Stimulated activated CD4-positive, alpha-beta T cell treated with anti-CD3 and anti-CD28 coated beads, Interleukin-4, amount 100 ng/mL, for 1 hour (primary cell): Measurements from ENCODE around the gene SNTG2.

ENCODE experiments used
- DNase-seq: peaks from one replicate; pipeline ENCODE4 v3.0.0-alpha.2; 2020

SNTG2 gene

DNA sequence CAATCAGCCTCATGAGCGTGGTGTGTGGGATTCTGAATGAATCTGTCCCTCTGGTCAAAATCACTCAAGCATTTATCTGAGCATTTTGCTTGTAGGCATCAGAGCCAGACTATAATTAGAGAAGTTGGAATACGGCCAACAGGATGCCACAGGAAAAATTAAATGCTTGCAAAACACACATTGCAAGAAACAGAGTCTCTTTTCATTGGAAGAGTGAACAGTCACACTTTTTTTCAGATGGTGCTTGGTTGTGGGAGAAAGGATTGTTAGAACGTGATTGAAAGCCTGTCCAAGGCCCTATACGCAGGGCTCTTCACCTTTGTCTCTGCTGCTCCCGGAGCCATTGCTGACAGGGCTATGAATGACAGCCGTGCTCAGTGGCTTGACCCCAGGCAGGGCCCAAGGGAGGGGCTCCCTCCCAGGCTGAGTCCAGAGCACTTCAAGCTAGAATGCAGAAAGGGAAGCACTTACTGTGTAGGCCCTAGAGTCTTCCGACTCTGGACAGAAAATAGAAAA is 59.8 kb downstream of the SNTG2 start:
- no peak for DNase-seq

DNA sequence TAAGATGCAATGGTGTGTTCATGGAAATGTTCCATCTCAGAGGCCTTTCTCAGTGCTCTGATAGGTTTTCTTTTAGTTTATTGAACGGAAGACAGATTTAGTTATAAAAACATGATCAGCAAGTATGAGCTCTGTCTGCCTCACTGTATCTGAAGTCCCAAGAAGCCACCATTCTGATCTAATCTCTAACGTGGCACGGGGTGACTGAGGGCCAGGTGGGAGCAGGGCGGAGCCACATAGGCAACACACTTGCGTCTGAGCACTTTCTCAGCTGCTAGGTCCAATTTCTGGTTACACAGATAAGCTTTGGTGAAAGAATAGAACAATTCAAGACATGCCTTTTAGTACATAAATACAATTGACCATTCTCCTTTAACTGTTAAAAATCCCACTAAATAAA is 60.4 kb downstream of the SNTG2 start:
- DNase-seq, result no peak

DNA sequence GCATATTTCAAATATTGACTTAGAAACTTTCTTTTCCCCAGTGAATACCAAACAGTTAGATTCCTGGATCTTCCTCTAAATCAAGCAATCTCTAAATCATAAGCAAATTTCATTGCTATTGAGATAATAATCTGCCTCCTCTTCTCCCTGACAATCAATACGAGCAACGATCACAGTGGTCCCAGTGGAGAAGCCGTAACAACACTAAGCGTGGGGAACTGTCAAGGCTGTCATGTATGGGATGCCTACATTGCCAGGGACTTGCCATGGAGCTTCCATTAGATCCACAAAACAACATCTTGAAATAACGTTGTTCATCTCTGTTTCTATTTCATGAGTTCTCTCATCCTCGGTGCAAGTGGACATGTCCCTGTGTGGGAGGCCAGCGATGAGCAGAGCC is 61.3 kb downstream of the SNTG2 start:
- DNase-seq, result no peak

DNA sequence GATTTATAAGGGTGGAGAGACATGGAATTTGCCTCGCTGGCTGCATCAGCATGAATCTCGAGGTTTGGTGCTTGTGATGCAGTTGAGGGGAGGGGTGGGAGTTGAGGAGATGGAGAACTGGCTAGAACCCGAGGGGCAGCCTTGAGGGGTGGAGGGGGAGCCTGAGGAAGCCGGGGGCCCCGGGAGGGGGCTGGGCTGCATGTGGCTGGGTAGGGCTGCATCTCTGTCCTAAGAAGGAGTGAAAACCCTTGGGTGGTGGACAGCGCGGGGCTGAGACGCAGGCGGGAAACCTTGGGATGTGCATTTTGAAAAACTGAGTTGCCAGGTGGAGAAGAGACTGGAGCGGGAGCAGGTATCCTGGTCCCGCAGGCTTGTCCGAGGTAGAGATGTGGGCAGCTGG is 64.2 kb downstream of the SNTG2 start:
- DNase-seq, result no peak

DNA sequence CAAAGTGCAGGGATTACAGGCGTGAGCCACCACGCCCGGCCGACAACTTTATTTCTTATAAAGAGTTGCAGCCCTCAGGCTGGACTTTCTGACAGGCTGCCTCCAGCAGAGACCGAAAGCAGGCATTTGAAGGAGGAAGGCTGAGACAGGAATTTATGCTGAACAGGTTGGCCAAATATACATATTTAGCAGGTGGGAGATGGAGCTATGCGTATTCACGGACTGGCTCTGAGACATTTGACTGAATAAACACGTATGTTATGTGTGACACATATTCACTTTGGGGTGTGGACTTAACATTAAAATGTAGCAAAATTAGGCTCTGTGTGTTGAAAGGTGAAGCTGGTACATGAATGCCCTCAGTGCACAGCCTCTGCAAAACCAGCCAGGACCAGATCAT is 65.9 kb downstream of the SNTG2 start:
- DNase-seq, result no peak

DNA sequence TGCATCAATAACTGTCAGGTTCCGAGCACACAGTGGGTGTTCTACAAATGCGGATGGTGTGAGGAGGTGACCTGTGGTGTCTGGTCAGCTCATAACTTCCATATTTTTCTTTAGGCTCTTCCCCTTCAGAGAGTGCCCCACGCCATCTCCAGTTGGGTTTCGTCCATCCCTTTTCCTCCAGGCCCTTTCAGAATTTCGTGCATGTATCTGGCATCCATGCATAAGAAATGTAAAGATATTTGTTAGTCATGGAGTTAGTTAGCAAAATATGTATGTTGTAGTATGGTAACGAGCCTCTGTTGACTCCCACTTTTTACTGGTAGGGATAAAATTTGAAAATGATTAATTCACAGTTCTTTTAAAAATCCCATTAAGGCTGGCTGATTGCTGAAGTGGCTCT is 67.2 kb downstream of the SNTG2 start:
- no peak for DNase-seq

DNA sequence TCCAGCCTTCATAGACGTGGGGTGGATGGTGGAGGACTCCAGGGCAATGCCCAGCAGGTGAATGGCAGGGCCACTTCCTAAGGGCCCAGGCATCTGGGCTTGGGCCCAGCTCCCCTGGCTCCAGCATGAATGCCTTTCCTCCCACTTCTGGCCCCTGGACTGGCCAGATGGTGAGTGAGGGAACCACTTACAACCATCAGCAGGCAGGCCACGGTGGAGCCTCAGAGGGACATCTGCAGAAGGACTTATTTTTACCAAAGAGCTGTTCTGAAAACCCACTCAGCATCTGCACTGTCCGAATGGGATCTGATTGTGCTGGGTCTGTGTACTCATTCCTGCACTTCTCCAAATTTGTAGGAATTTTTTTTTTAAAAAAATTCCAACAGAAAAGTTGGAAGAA is 69.6 kb downstream of the SNTG2 start:
- no peak for DNase-seq

DNA sequence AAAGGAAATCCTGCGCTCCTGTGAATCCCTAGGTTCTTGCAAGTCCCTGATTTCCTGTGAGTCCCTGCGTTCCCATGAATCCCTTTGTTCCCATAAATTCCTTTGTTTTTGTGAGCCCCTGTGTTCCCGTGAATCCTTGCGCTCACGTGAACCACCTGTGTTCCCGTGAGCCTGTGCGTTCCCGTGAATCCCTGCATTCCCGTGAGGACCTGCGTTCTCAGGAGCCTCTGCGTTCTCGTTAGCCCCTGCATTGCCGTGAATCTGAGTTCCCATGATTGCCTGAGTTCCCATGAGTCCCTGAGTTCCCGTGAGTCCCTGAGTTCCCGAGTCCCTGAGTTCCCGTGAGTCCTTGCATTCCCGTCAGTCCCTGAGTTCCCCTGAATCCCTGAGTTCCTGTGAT is 71.5 kb downstream of the SNTG2 start:
- no peak for DNase-seq

DNA sequence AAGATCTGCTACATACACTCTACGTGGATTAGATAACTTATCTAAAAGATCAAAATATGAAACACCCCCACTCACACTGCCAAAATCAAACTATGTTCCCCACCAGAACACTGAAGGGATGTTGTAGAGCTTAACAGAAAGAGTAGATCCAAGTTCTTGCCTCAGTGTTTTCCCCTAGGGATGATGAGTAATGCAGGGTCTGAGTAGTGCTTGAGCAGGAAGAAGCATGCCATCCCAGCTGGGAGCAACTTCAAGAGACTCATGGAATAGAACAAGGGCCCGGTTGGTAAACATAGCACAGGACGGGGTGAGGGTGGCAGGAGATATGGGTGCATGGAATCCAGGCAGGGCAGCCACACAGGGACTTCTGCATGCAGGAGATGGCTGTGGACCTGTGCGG is 74.3 kb downstream of the SNTG2 start:
- no peak for DNase-seq

DNA sequence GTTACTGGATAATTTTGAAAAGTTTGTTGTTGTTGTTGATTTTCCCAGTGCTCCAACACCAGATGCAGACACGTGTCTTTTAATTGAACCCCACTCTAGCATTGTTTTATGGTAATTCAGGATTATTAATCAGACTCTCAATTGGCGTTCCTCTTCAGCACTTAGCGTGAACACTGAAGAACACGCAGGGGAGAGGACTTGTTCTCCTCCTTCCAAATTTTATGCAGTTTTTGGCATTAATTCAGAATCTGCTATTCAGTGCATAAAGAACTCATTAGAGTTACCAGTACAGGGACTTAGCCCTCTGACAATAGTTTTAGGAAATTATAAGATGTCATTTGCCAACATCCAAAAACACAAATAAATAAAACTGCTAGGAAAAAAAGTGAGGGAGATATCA is 75.5 kb downstream of the SNTG2 start:
- DNase-seq, result no peak

DNA sequence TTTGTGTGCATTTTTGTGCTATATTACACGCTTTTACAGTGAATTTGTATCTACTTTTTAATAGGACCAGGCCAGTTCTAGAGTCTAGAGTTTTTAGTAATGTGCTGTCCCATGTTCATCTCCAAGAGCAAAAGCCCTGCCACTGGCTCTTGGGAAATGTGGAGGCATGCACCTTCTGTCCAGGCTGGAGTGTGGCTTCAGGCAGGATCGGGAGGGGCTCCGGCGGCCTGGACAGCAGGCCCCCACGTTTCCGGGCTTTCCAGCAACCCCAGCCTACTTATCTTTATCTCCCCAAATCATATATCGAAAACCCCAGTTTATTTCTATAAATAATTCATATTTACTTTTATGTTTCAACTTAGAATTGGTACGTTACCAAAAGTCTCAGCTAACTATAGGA is 78.2 kb downstream of the SNTG2 start:
- DNase-seq, result no peak

DNA sequence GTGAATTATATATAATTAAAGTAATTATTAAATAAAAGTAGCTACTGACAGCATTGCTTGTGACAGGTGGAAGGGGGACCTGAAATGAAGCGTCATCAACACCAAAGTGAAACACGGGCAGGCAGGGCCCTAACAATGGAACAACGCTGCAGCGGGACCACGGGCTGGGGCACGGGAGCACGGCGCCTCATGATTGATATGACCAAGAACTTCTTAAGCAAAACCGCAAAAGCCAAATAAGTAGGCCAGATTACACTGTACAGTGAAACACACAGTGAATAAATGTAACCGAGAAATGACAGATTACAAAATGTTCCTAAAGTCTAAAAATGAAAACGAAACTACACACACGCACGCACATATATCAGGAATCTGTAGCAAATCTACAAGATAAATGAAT is 81.4 kb downstream of the SNTG2 start:
- DNase-seq, result peak; percentile 10

DNA sequence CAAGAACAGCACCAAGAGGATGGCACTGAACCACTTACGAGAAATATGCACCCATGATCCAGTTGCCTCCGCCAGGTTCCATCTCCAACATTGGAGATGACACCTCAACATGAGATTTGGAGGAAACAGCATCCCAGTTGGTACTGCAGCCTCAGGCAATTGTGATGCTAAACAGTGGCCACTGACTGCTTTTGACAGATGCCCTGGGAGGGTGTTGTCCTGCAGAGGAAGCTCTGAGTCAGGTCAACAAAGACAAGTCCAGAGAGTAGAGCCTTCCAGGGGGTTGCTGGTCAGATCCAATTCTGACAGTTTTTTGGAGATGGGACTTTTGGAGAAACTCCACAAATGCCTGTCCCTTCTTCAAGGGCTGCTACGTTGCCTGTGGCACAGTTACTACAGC is 82.4 kb downstream of the SNTG2 start:
- DNase-seq, result no peak

DNA sequence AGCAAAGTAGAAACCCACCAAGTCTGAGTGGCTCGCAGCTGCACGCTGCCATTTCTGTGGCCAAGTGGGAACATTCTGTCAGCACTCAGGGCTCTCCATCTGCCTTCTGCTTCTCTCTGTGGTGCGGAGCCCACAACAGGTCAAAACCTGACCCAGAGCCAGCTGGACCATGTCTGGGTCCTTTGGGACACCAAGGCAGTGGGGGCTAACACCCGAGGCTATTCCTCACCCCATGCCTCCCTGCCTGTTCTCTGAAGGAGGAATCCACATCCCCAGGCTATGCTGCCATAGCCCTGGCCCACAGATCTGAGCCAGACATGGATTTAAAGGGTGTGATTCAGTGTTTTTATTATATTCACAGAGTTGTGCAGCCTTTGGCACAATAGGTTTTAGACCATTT is 86.4 kb downstream of the SNTG2 start:
- no peak for DNase-seq

DNA sequence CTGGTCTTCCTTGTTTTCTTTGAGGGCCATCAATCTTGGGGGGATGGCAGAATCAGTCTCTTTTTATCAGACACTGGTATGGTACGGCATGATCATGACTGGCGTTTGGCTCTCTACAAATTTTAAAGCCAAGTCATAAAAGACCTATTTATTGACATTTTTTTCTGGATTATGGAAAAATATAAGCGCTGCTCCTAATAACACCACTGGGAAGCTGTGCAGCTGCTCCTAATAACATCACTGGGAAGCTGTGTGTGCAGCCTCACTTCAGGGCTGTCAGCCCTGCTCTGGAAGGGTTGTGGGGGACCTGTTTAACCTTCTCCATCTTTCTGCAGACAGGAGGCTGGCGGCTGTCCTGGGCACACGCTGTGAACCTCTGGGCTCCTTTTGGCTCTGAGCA is 88.9 kb downstream of the SNTG2 start:
- no peak for DNase-seq

DNA sequence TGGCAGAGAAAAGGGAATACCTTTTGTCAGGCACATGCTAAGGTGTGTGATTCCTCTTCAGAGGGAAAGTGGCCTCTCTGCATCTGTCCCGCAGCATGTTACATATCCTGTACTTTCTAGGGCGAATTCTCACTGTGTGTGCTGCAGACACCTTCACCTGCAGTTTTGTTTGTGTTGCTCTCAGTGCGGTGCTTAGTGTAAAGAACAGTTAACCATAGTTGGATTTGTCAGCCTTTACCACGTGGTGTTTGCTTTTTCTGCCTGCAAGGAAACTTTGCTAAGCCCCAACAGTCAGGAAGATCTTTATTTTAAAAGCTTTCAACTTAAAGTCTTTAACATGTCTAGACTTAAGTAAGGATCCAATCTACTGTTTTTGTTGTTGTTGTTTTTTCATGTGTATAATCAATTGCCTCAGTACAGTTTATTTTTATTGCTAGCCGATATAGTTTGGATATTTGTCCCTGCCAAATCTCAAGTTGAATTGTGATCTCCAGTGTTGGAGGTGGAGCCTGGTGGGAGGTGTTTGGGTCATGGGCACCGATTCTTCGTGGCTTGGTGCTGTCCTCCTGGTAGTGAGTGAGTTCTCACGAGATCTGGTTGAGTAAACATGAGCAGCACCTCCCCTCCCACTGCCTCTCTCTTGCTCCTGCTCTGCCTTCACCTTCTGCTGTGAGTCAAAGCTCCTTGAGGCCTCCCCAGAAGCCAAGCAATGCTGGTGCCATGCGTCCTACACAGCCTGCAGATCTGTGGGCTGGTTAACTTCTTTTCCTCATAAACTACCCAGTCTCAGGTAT is 90.6 kb downstream of the SNTG2 start:
- no peak for DNase-seq

DNA sequence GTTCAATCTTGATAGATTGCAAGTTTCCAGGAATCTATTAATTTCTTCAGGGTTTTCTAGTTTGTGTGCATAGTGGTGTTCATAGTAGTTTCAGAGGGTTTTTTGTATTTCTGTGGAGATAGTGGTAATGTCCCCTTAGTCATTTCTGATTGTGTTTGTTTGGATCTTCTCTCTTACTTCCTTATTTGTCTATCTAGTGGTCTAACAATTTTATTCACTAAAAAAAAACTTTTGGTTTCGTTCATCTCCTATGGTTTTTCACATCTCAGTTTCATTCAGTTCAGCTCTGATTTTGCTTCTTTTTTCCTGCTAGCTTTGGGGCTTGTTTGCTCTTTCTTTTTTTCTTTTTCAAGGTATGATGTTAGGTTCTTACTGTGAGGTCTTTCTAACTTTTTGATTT is 94.5 kb downstream of the SNTG2 start:
- no peak for DNase-seq

DNA sequence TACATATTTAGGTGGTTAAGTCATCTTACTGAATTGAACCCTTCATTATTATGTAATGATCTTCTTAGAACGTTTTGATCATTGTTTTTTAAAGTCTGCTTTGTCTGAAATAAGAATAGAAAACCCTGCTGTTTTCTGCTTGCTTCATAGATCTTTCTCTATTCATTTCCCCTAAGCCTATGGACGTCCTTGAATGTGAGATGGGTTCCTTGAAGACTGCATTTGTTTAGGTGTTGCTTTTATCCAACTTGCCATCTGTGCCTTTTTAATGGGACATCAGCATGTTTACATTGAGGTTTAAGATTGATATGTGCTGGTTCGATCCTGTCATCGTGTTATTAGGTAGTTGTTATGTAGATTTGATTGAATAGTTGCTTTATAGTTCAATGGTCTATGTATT is 95.4 kb downstream of the SNTG2 start:
- no peak for DNase-seq

DNA sequence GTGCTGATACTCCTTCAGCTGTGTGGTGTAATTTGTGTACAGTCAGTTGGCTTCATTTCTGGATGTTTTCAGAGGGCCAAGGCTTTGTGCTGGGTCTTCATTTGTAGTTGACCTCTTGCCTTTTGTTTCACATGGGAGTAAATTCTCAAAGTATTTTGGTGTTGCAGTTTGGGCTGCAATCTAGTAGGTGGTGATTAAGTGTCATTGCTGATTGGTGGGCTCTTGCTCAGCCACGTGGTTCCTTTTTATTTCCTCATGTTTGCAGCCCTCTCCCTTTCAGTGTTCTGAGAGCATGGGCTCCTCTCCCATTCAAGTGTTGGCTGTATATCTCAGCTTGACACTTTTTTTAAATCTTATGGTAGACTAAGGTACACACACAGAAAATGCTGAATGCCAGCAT is 96.8 kb downstream of the SNTG2 start:
- no peak for DNase-seq

DNA sequence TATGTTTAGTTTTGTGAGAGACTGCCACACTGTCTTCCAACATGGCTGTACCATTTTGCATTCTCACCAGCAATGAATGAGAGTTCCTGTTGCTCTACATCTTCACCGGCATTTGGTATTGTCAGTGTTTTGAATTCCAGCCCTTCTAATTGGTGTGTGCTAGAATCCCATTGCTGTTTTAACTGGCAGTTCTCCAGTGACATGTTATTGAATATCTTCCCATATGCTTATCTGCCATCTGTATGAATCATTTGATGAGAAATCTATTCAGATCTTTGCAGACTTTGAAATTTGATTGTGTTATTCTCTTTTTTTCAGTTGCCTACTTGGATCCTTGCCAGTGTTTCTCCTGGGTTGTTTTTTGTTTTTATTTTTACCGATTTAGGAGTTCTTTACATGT is 99.0 kb downstream of the SNTG2 start:
- DNase-seq, result no peak

DNA sequence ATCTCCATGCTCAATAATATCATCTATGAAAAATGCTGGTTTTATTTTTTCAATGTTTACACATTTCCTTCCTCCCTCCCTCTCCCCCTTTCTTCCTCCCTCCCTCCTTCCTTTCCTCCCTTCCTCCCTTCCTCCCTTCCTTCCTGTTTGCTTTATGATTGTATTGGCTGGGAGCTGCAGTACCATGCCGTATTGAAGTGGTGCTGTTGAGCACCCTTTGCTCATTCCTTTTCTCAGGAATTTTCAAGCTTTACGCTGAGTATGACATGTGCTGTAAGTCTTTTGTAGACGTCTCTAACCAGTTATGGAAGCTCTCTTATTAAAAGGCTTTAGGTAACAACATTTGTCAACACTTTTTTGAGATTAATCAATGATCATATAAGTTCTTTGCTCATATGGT is 100.4 kb downstream of the SNTG2 start:
- no peak for DNase-seq

DNA sequence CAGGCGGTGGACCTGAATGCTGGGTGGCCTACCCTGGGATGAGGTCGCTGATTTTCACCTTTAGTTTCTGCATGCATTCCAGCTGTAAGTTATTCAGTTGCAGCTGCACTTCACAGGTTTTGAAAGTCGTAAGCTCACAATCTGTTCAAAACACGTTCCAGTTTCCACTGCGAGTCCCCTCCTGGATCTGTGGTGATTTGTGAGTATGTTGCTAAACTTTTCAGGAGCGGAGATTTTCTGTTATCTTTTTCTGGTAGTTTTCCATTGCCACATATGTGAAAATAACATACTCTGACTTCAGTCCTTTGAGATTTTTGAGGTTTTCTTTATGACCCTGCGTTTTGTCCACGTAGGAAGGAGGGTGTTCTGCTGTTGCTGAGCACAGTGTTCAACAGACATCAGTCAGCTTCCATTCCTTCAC is 102.1 kb downstream of the SNTG2 start:
- no peak for DNase-seq

DNA sequence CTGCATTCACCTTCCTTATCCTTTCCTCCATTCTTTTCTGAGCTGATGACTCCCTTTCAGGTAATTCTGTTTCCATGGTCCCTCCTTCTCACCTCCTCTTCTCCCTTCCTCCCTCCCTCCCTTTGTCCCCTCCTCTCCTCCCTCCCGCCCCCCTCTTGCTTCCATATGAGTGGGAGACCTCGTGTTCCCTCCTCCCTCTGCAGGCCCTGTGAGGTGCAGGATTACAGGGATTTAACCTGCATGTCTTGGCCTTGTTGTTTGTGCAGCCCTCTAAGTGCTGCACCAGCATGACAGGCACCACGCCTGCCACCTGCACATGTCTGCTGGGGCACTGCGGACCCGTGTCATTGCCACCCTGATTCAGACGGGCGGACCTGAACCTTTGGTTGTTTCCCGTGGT is 103.1 kb downstream of the SNTG2 start:
- no peak for DNase-seq

DNA sequence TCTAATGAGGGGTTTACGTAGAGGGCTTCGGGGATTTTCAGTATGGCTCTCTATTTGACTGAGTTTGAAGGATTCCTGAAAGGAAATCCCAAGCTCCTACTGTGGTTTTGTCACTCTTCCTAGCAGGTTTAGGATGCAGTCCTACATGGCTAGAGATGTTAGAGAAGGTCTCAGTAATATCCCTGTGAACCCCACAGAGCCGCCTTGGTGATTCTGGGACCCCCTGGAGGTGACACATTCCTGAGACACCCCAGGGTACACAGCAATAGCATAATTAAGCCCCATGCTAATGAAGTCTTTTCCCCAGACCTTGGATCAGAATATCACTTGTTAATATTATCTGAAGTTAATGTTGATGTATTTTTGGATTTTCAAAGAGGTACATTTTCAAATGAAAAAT is 103.8 kb downstream of the SNTG2 start:
- DNase-seq, result no peak

DNA sequence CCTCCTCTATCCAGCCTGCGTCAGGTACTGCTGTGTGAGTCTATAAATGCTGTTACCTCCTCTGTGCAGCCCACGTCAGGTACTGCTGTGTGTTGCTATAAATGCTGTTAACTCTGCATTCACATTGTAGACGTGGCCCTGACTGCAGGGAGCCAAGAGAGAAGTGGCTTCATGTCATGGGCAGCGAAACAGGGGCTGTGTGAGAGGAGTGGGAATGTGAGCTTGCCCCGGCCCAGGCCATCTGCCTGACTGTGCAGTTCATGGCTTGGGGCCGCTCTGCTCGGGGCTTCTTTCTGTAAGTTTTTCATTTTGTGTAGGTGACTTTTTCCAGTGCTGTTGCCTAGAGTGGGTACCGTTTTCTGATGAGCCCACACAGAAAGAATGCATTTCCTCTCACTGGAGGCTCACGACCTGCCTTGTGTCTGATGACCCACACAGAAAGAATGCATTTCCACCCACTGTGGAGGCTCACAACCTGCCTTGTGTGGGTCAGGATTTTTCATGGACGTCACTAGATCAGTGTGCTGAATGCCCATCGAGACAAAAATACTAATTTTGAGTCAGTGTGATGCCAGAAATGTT is 104.5 kb downstream of the SNTG2 start:
- no peak for DNase-seq
